Trophoblast cell (in vitro differentiated cells and primary cell): ENCODE data around the gene GLI2.

Experiments used
- DNase-seq, 2 donors: peaks; one replicate each; pipeline ENCODE4 v3.0.0-alpha.2; 2016
- H2AFZ ChIP-seq: 2 replicates; pipeline ENCODE4 v1.6.1; 2013; ENCODE audit warnings: low read length, moderate library complexity, mild to moderate bottlenecking; ENCODE audit not compliant: insufficient read depth, poor library complexity
- H2AK5ac ChIP-seq: 2 replicates; pipeline ENCODE4 v1.6.1; 2013; ENCODE audit warnings: mild to moderate bottlenecking, low read length
- H2BK120ac ChIP-seq: 2 replicates; pipeline ENCODE4 v1.6.1; 2013; ENCODE audit warnings: low read length, mild to moderate bottlenecking, moderate library complexity; ENCODE audit not compliant: insufficient read depth, poor library complexity
- H2BK12ac ChIP-seq: 2 replicates; pipeline ENCODE4 v1.6.1; 2013; ENCODE audit warnings: mild to moderate bottlenecking, low read length, moderate library complexity
- H2BK5ac ChIP-seq: 2 replicates; pipeline ENCODE4 v1.6.1; 2013; ENCODE audit warnings: low read length, low read depth, moderate library complexity, mild to moderate bottlenecking; ENCODE audit not compliant: poor library complexity
- H3K14ac ChIP-seq: 2 replicates; pipeline ENCODE4 v1.6.1; 2013; ENCODE audit warnings: mild to moderate bottlenecking, low read length
- H3K18ac ChIP-seq: 2 replicates; pipeline ENCODE4 v1.6.1; 2013; ENCODE audit warnings: mild to moderate bottlenecking, low read length
- H3K23ac ChIP-seq: 2 replicates; pipeline ENCODE4 v1.6.1; 2013; ENCODE audit warnings: low read length
- H3K27ac ChIP-seq: 2 replicates; pipeline ENCODE4 v1.5.1; 2013; ENCODE audit warnings: low read depth, mild to moderate bottlenecking, inconsistent platforms, low read length, moderate library complexity
- H3K27me3 ChIP-seq: 2 replicates; pipeline ENCODE4 v1.6.1; 2013; ENCODE audit warnings: inconsistent platforms, mild to moderate bottlenecking, low read length, moderate library complexity; ENCODE audit not compliant: insufficient read depth
- H3K36me3 ChIP-seq, 2 experiments: 1 replicate in 1 of 2; 2 replicates in 1 of 2; pipeline ENCODE4 v1.6.1; 2013; ENCODE audit warnings: low read length in 2 of 2, mild to moderate bottlenecking in 2 of 2, moderate library complexity in 1 of 2; ENCODE audit not compliant: insufficient read depth in 2 of 2, control insufficient read depth in 1 of 2
- H3K4ac ChIP-seq: 2 replicates; pipeline ENCODE4 v1.6.1; 2013; ENCODE audit warnings: low read depth, mild to moderate bottlenecking, low read length, moderate library complexity
- H3K4me1 ChIP-seq, 2 experiments: 1 replicate in 1 of 2; 2 replicates in 1 of 2; pipeline ENCODE4 v1.6.1; 2013; ENCODE audit warnings: low read length in 2 of 2, mild to moderate bottlenecking in 2 of 2, moderate library complexity in 1 of 2; ENCODE audit not compliant: insufficient read depth in 2 of 2, control insufficient read depth in 1 of 2
- H3K4me2 ChIP-seq: 2 replicates; pipeline ENCODE4 v1.6.1; 2013; ENCODE audit warnings: inconsistent platforms, mild to moderate bottlenecking, low read length, moderate library complexity
- H3K4me3 ChIP-seq: 2 replicates; pipeline ENCODE4 v1.5.1; 2013; ENCODE audit warnings: mild to moderate bottlenecking, low read depth, low read length, inconsistent platforms
- H3K79me1 ChIP-seq: one replicate; pipeline ENCODE4 v1.6.1; 2013; ENCODE audit warnings: low read length
- H3K79me2 ChIP-seq: 2 replicates; pipeline ENCODE4 v1.6.1; 2013; ENCODE audit warnings: low read length, mild to moderate bottlenecking; ENCODE audit not compliant: control insufficient read depth, insufficient read depth, poor library complexity
- H3K9ac ChIP-seq: 2 replicates; pipeline ENCODE4 v1.6.1; 2013; ENCODE audit warnings: mild to moderate bottlenecking, low read length
- H3K9me3 ChIP-seq: 2 replicates; pipeline ENCODE4 v1.6.1; 2013; ENCODE audit warnings: low read depth, mild to moderate bottlenecking, control low read depth, inconsistent platforms, low read length; ENCODE audit not compliant: insufficient read depth
- H4K12ac ChIP-seq: 2 replicates; pipeline ENCODE4 v1.6.1; 2013; ENCODE audit warnings: low read depth, mild to moderate bottlenecking, low read length, moderate library complexity
- H4K8ac ChIP-seq: 2 replicates; pipeline ENCODE4 v1.6.1; 2013; ENCODE audit warnings: low read depth, mild to moderate bottlenecking, low read length, moderate library complexity
- H4K91ac ChIP-seq: one replicate; pipeline ENCODE4 v1.6.1; 2013; ENCODE audit warnings: low read depth, mild to moderate bottlenecking, low read length, moderate library complexity
- WGBS: extraction: QIAGEN DNeasy Blood & Tissue Kit; methylation state at CpG from one replicate; pipeline ENCODE4 v1.1.7; 2013; ENCODE audit warnings: missing lambda C conversion rate; ENCODE audit not compliant: insufficient read length, insufficient coverage; ENCODE audit errors: extremely low coverage; 5-methylcytosine and 5-hydroxymethylcytosine counted together

GLI2 gene

DNA sequence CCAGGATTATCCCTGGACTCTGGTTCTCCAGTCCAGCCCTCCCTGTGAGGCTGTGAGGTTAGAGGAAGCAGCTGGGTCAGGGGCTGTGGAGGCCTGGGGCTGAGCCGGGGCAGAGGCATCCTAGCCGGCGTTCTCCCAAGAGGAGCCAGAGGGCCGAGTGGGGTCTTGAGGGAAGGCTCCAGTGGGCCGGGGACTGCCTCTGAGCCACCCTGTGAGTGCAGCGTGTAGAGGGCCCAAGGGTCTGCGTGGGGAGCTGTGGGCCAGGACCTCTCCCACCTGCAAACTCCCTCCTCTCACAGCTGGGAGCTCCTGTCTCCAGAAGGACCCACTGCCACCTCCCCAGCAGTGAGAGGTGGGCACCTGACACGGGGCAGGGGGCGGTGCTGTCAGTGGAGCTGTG is 41.0 kb downstream of the GLI2 start:
- no peak for DNase-seq

DNA sequence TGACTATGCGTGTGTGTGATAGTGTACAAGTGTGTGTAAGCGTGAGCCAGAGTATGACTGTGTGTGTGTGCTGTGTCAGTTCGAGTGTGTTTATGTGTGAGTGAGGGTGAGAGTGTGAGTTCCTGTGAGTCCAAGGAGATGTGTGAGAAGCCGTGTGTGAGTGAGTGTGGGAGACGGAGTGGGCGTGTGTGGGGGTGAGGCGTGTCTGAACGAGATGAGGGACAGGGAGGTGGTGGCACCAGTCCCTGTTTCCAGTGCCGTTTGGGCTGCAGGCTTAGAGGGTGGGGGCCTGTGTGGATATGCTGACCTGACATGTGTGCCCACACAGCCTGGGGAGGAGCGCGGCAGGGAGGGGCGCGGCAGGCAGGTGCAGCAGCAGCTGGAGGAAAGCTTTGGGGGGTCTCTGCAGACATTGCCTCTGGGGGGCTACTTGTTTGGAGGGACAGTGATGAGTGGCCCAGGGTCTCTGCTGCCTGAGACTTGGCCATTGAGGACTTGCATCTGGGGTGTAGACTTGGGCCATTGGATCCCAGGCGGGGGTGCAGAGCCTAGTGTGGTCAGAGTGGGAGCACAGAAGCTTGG is 41.6 kb downstream of the GLI2 start:
- Histone ChIP-seq H4K12ac (no peak overlapping the region), H4K91ac (no peak overlapping the region), H3K4me1 (peaks cover 8 to 15% of the 10 kb centered on the region in 2 experiments), H3K27ac (no peak overlapping the region), H3K18ac (no peak overlapping the region), H2AK5ac (no peak overlapping the region), H2BK12ac (no peak overlapping the region), H2AFZ (no peak overlapping the region), H3K9me3 (peaks cover 2% of the 10 kb centered on the region), H3K27me3 (no peaks in the 10 kb centered on the region), H3K23ac (no peak overlapping the region), H2BK5ac (no peak overlapping the region), H3K79me1 (no peaks in the 10 kb centered on the region), H3K79me2 (no peaks in the 10 kb centered on the region), H3K4me3 (no peak overlapping the region), H3K14ac (no peak overlapping the region), H3K9ac (no peak overlapping the region), H4K8ac (no peak overlapping the region), H3K4me2 (no peak overlapping the region), H2BK120ac (no peak overlapping the region), H3K4ac (no peak overlapping the region), H3K36me3 (no peaks in the 10 kb centered on the region)
- DNase-seq: no peak
- WGBS: 100% methylated on average over 5 of the region's 14 CpGs

More for the DNA sequence above, 41.0 kb downstream of the GLI2 start:
- WGBS: no CpG with 5 or more reads among the region's 9 CpGs
- H3K18ac ChIP-seq: no peak overlapping the region
- H3K9me3 ChIP-seq: peaks cover 2% of the 10 kb centered on the region
- H3K14ac ChIP-seq: no peak overlapping the region
- no peaks in the 10 kb centered on the region for H3K79me2 ChIP-seq
- H3K4me2 ChIP-seq: no peak overlapping the region
- no peaks in the 10 kb centered on the region for H3K27me3 ChIP-seq
- no peak overlapping the region for H3K9ac ChIP-seq
- H2BK120ac ChIP-seq: no peak overlapping the region
- no peak overlapping the region for H4K8ac ChIP-seq
- H3K36me3 ChIP-seq: no peaks in the 10 kb centered on the region
- H2AFZ ChIP-seq: no peak overlapping the region
- H3K4me3 ChIP-seq: no peak overlapping the region
- H3K4ac ChIP-seq: no peak overlapping the region
- no peak overlapping the region for H2BK5ac ChIP-seq
- no peak overlapping the region for H4K12ac ChIP-seq
- H3K4me1 ChIP-seq: peaks cover 8 to 19% of the 10 kb centered on the region in 2 experiments
- H4K91ac ChIP-seq: no peak overlapping the region
- H3K27ac ChIP-seq: no peak overlapping the region
- H2BK12ac ChIP-seq: no peak overlapping the region
- no peak overlapping the region for H2AK5ac ChIP-seq
- no peaks in the 10 kb centered on the region for H3K79me1 ChIP-seq
- no peak overlapping the region for H3K23ac ChIP-seq

DNA sequence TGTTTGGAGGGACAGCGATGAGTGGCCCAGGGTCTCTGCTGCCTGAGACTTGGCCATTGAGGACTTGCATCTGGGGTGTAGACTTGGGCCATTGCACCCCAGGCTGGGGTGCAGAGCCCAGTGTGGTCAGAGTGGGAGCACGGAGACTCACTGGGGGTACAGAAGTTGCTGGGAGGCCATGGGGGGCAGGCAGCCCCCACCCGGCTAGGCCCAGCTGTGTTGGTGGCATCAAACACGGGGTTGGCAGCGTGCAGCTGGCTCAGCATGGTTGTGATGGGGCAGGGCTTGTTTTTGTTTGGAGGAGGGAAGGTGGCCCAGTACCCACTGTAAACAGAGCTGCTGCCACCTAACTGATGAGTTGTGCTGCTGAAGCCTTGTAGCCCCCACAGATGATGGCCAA is 42.1 kb downstream of the GLI2 start:
- WGBS: no CpG with 5 or more reads among the region's 5 CpGs
- no peak overlapping the region for H3K4ac ChIP-seq
- no peak overlapping the region for H3K18ac ChIP-seq

DNA sequence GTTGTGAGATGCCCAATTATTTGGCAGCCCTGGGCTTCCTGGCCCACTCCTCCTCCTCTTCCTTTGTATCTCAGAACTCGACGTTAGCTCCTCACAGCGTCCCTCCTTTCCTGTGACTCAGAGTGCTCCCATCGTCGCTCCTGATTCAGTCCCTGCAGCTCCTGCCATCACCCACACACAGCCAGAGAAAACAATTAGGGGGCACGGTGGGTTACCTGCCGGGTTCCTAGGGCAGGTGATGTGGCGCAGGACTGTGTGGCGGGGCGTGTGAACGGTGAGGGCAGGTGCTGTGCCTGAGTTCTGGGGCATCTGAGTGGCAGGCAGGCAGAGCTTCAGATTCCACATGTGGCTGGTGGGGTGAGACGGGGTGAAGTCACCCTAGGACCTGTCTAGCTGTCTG is 42.6 kb downstream of the GLI2 start:
- no peaks in the 10 kb centered on the region for H3K27me3 ChIP-seq
- no CpG with 5 or more reads among the region's 12 CpGs for WGBS
- no peak overlapping the region for H3K27ac ChIP-seq
- H3K9ac ChIP-seq: no peak overlapping the region
- no peaks in the 10 kb centered on the region for H3K79me1 ChIP-seq
- H3K4me2 ChIP-seq: no peak overlapping the region
- H3K14ac ChIP-seq: no peak overlapping the region
- H4K12ac ChIP-seq: no peak overlapping the region
- no peak overlapping the region for H4K91ac ChIP-seq
- H3K79me2 ChIP-seq: no peaks in the 10 kb centered on the region
- no peak overlapping the region for H2AK5ac ChIP-seq
- H3K18ac ChIP-seq: no peak overlapping the region
- H2AFZ ChIP-seq: no peak overlapping the region
- no peak overlapping the region for H3K4ac ChIP-seq
- no peak overlapping the region for H2BK5ac ChIP-seq
- H3K36me3 ChIP-seq: no peaks in the 10 kb centered on the region
- no peak overlapping the region for H2BK12ac ChIP-seq
- peaks cover 2% of the 10 kb centered on the region for H3K9me3 ChIP-seq
- DNase-seq: no peak
- no peak overlapping the region for H2BK120ac ChIP-seq
- no peak overlapping the region for H3K23ac ChIP-seq
- peaks cover 8 to 19% of the 10 kb centered on the region in 2 experiments for H3K4me1 ChIP-seq
- H3K4me3 ChIP-seq: no peak overlapping the region
- no peak overlapping the region for H4K8ac ChIP-seq

More for the DNA sequence above, 42.1 kb downstream of the GLI2 start:
- no peaks in the 10 kb centered on the region for H3K79me2 ChIP-seq
- no peak overlapping the region for H2BK12ac ChIP-seq
- no peak overlapping the region for H2BK5ac ChIP-seq
- H3K23ac ChIP-seq: no peak overlapping the region
- H4K12ac ChIP-seq: no peak overlapping the region
- H3K79me1 ChIP-seq: no peaks in the 10 kb centered on the region
- no peak overlapping the region for H3K4me3 ChIP-seq
- no peak overlapping the region for H2AK5ac ChIP-seq
- H3K27me3 ChIP-seq: no peaks in the 10 kb centered on the region
- DNase-seq: no peak
- no peak overlapping the region for H2BK120ac ChIP-seq
- H3K4me1 ChIP-seq: peaks cover 8 to 15% of the 10 kb centered on the region in 2 experiments
- H2AFZ ChIP-seq: no peak overlapping the region
- H3K14ac ChIP-seq: no peak overlapping the region
- no peak overlapping the region for H3K9ac ChIP-seq
- H4K91ac ChIP-seq: no peak overlapping the region
- H3K9me3 ChIP-seq: peaks cover 2% of the 10 kb centered on the region
- H3K36me3 ChIP-seq: no peaks in the 10 kb centered on the region
- H3K27ac ChIP-seq: no peak overlapping the region
- H3K4me2 ChIP-seq: no peak overlapping the region
- H4K8ac ChIP-seq: no peak overlapping the region
